OCI-LY7 (cell line): Measurements from ENCODE around the gene PDE11A.

Experiments used
- CTCF ChIP-seq: fragments of 200-600 bp; sonication (generic); conservative IDR thresholded peaks from 2 replicates; pipeline ENCODE4 v1.5.1; 2014; ENCODE audit warnings: mild to moderate bottlenecking, antibody characterized with exemption, low read length, moderate library complexity, mixed read lengths
- EZH2phosphoT487 ChIP-seq: fragments of 200-600 bp; sonication (generic); IDR thresholded peaks from 2 replicates; pipeline ENCODE4 v1.6.1; 2018; ENCODE audit warnings: low read depth, borderline replicate concordance, mild to moderate bottlenecking, mixed run types, antibody characterized with exemption, low read length, moderate library complexity, mixed read lengths

GRCh38 chr2:178005756-178006155 lies 66.8 kb downstream of the PDE11A start:
- TF ChIP-seq CTCF = no peak
- no peak for TF ChIP-seq EZH2phosphoT487
